PFSK-1 (cell line): ENCODE measurements around the gene ABRACL.

ENCODE experiments used
- FOXP2 ChIP-seq: optimal IDR thresholded peaks from 2 replicates; pipeline ENCODE3; 2011; ENCODE audit warnings: borderline replicate concordance, control low read depth, inconsistent platforms; ENCODE audit not compliant: insufficient read depth; ENCODE audit errors: extremely low read length, extremely low read depth
- POLR2AphosphoS5 ChIP-seq: IDR thresholded peaks from 2 replicates; pipeline ENCODE4 v1.6.1; 2012; ENCODE audit warnings: low read depth, mild to moderate bottlenecking, control low read depth, low read length, moderate library complexity
- REST ChIP-seq, 2 experiments: IDR thresholded peaks; 2 replicates each; pipeline versions ENCODE4 v1.6.1 to v1.8.0; 2011 to 2012; ENCODE audit warnings: low read depth in 2 of 2, low read length in 2 of 2, control low read depth in 1 of 2, inconsistent platforms in 1 of 2, mild to moderate bottlenecking in 1 of 2, moderate library complexity in 1 of 2; ENCODE audit not compliant: insufficient read depth in 1 of 2
- SIN3A ChIP-seq: IDR thresholded peaks from 2 replicates; pipeline ENCODE4 v1.6.1; 2012; ENCODE audit warnings: mild to moderate bottlenecking, low read length, moderate library complexity, borderline replicate concordance; ENCODE audit not compliant: insufficient read depth
- TAF1 ChIP-seq: IDR thresholded peaks from 2 replicates; pipeline ENCODE4 v1.6.1; 2012; ENCODE audit warnings: low read length, control low read depth, borderline replicate concordance; ENCODE audit not compliant: insufficient read depth

ABRACL gene

GRCh38 chr6:138986578-138986977, 42.0 kb upstream of the ABRACL start:
- TF ChIP-seq TAF1 (no peak), SIN3A (no peak)

GRCh38 chr6:138987080-138987642, 41.4 kb upstream of the ABRACL start:
- TF ChIP-seq FOXP2 (peak; percentile 9), POLR2AphosphoS5 (no peak)

GRCh38 chr6:138987643-138988468, 40.7 kb upstream of the ABRACL start, which contains the start of gene REPS1:
TSS of gene REPS1 (minus strand) at chr6:138988253. CDS start at chr6:138987682, 571 bp downstream.
- TF ChIP-seq SIN3A (no peak), POLR2AphosphoS5 (peak; percentile 89), REST (IDR thresholded peaks at IDR 0.05; ENCODE audit: insufficient read depth in 1 of 2, low read depth in 2 of 2, low read length in 2 of 2) (peak in 1 of 2 experiments; percentile 20; a peak in 1 of 4 replicates), TAF1 (0 out of 2 replicates have a peak, but pooled peaks have one; percentile 49), FOXP2 (peak; percentile 81)

- TF ChIP-seq TAF1 (no peak), SIN3A (no peak), FOXP2 (no peak), REST (IDR thresholded peaks at IDR 0.05; ENCODE audit: insufficient read depth in 1 of 2, low read depth in 2 of 2, low read length in 2 of 2) (no peak), POLR2AphosphoS5 (no peak)
Measured at GRCh38 chr6:138988469-138988834, 40.1 kb upstream of the ABRACL start.

GRCh38 chr6:138989098-138989983, 39.2 kb upstream of the ABRACL start:
- TF ChIP-seq POLR2AphosphoS5 = no peak
- TF ChIP-seq TAF1 = no peak
- TF ChIP-seq REST (IDR thresholded peaks at IDR 0.05; ENCODE audit: insufficient read depth in 1 of 2, low read depth in 2 of 2, low read length in 2 of 2) = no peak
- TF ChIP-seq SIN3A = no peak
- no peak for TF ChIP-seq FOXP2
